ENCODE data around the gene COL6A6. TPM values are rescaled to one million over a fixed set of nuclear protein-coding genes. Genes with fewer than 3 reads are reported as not detected.

COL6A6 gene
- total and polyA plus RNA-seq, 2 donors (not counting 3 experiments of a cell fraction or from before 2014, with no cell fraction given): not detected

DNA sequence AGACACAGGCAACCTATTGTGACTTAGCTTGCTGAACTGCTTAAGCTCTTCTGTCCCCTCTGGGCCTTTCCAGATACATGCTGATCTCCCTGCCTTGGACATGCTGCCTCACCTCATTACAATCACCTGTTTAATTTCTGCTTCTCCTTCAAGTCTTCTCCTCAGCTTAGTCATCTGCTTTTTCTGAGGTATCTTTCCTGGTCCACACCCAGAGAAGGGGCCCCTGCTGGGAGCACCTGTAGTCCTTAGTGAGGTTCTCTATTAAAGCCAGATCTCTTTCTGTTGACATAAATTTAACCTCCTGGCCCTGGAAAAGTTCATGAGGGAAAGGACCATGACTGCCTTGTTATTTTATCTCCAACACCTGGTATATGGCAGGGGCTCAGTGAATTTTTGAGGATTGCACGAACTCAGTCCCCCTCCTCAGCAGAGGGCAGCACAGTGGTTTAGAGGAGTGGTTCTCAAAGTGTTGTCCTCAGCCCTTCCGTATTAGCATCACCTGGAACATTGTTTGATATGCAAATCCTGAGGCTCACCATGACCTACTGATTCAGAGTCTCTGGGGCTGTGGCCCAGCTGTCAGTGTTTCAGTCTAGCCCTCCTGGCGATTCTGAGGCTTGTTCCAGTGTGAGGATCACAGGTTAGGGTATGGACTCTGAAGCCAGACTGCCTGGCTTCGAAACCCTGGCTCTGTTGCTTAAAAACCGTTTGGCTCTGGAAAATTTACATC is 12.7 kb downstream of the COL6A6 start:
- TF ChIP-seq EZH2 (IDR thresholded peaks at IDR 0.05; ENCODE audit: borderline replicate concordance, low read depth, low read length, severe bottlenecking): no peak
- no peak for TF ChIP-seq JUN (IDR thresholded peaks at IDR 0.05; ENCODE audit: borderline replicate concordance, insufficient read depth, insufficient read length, low read depth)
- H3K27me3 ChIP-seq (ENCODE audit: control insufficient read depth in 2 of 2, insufficient read depth in 2 of 2, low read length in 2 of 2): peaks cover 0 to 2% of the 10 kb centered on the region in 2 experiments
- H3K27ac ChIP-seq (ENCODE audit: insufficient read depth, low read depth, low read length): no peak overlapping the region
- H3K79me2 ChIP-seq (ENCODE audit: control insufficient read depth, insufficient read depth, low read length): no peaks in the 10 kb centered on the region
- no peak overlapping the region for H3K9ac ChIP-seq (replicated peaks; ENCODE audit: extremely low read depth, insufficient read depth, low read length)
- no peaks in the 10 kb centered on the region for H3K4me1 ChIP-seq (ENCODE audit: control insufficient read depth, extremely low read depth, insufficient read depth, low read length)
- ChIA-PET POLR2A (no interaction called here), CTCF (interaction anchor here (2.2 kb wide), 1 partner anchor 9 kb away, joined by 9 read pairs; no protein-coding TSS in a partner anchor)
- intact Hi-C loops (cut with micrococcal nuclease): loop anchor here (10.0 kb wide), 1 partner anchor 385 kb away; no protein-coding TSS in a partner anchor
- FAIRE-seq (no peak), DNase-seq (ENCODE audit: low read depth, low spot score) (no peak)
- H3K9me3 ChIP-seq (replicated peaks; ENCODE audit: control insufficient read depth, insufficient read depth, low read length): no peaks in the 10 kb centered on the region
- no peak overlapping the region for H2AFZ ChIP-seq (ENCODE audit: low read depth, low read length)
- no peaks in the 10 kb centered on the region for H3K36me3 ChIP-seq (ENCODE audit: control insufficient read depth in 2 of 2, extremely low read depth in 1 of 2, insufficient read depth in 2 of 2, low read length in 2 of 2)
- H3K9me1 ChIP-seq (replicated peaks; ENCODE audit: control insufficient read depth, extremely low read depth, insufficient read depth, low read length): no peaks in the 10 kb centered on the region
- no peak overlapping the region for H3K4me3 ChIP-seq (replicated peaks in 1 of 3; ENCODE audit: insufficient read depth in 1 of 3, low read depth in 1 of 3, low read length in 3 of 3)
- dilution Hi-C loops (cut with MboI; ENCODE audit: extremely low pct_ligation_motif_present, low sequenced_read_pairs): no loop called here
- no peaks in the 10 kb centered on the region for H4K20me1 ChIP-seq (replicated peaks; ENCODE audit: control insufficient read depth, extremely low read depth, insufficient read depth, low read length)
- H3K4me2 ChIP-seq (ENCODE audit: insufficient read depth, low read length): no peak overlapping the region
- BruUV-seq (replicated peaks): no TSS peak

- H3K79me2 ChIP-seq (ENCODE audit: control insufficient read depth, insufficient read depth, low read length): no peaks in the 10 kb centered on the region
- POLR2A ChIA-PET: no interaction called here
- intact Hi-C loops (cut with micrococcal nuclease): loop anchor here (10.0 kb wide), 1 partner anchor 388 kb away; no protein-coding TSS in a partner anchor
- peaks cover 0 to 2% of the 10 kb centered on the region in 2 experiments for H3K27me3 ChIP-seq (ENCODE audit: control insufficient read depth in 2 of 2, insufficient read depth in 2 of 2, low read length in 2 of 2)
- no TSS peak for BruUV-seq (replicated peaks)
- no peak overlapping the region for H3K4me2 ChIP-seq (ENCODE audit: insufficient read depth, low read length)
- CTCF ChIA-PET: no interaction called here
- no peaks in the 10 kb centered on the region for H3K9me3 ChIP-seq (replicated peaks; ENCODE audit: control insufficient read depth, insufficient read depth, low read length)
- H3K36me3 ChIP-seq (ENCODE audit: control insufficient read depth in 2 of 2, extremely low read depth in 1 of 2, insufficient read depth in 2 of 2, low read length in 2 of 2): no peaks in the 10 kb centered on the region
- no peaks in the 10 kb centered on the region for H3K9me1 ChIP-seq (replicated peaks; ENCODE audit: control insufficient read depth, extremely low read depth, insufficient read depth, low read length)
- no peak overlapping the region for H3K27ac ChIP-seq (ENCODE audit: insufficient read depth, low read depth, low read length)
- H3K4me3 ChIP-seq (replicated peaks in 1 of 3; ENCODE audit: insufficient read depth in 1 of 3, low read depth in 1 of 3, low read length in 3 of 3): no peak overlapping the region
- FAIRE-seq: no peak
- H2AFZ ChIP-seq (ENCODE audit: low read depth, low read length): no peak overlapping the region
- no peaks in the 10 kb centered on the region for H4K20me1 ChIP-seq (replicated peaks; ENCODE audit: control insufficient read depth, extremely low read depth, insufficient read depth, low read length)
- TF ChIP-seq POLR2A (IDR thresholded peaks at IDR 0.05; ENCODE audit: low read depth, low read length): no peak
- TF ChIP-seq, protein P1, sequence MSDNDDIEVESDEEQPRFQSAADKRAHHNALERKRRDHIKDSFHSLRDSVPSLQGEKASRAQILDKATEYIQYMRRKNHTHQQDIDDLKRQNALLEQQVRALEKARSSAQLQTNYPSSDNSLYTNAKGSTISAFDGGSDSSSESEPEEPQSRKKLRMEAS (IDR thresholded peaks at IDR 0.05; ENCODE audit: insufficient read depth, insufficient read length): no peak
- TF ChIP-seq JUN (IDR thresholded peaks at IDR 0.05; ENCODE audit: borderline replicate concordance, insufficient read depth, insufficient read length, low read depth): no peak
- TF ChIP-seq POLR2AphosphoS5 (IDR thresholded peaks at IDR 0.05; ENCODE audit: insufficient read depth, low read depth, low read length): no peak
- no peak for TF ChIP-seq EZH2 (IDR thresholded peaks at IDR 0.05; ENCODE audit: borderline replicate concordance, low read depth, low read length, severe bottlenecking)
- no peak for TF ChIP-seq FOS (IDR thresholded peaks at IDR 0.05; ENCODE audit: borderline replicate concordance, insufficient read depth, low read length)
- no peak for TF ChIP-seq MYC (IDR thresholded peaks at IDR 0.05; ENCODE audit: low read depth, low read length)
- TF ChIP-seq GATA2 (IDR thresholded peaks at IDR 0.05; ENCODE audit: insufficient read depth, insufficient read length, low read depth, low read length): no peak
- TF ChIP-seq CTCF (IDR thresholded peaks at IDR 0.05; ENCODE audit: extremely low read depth in 1 of 2, insufficient read depth in 1 of 2, low read depth in 1 of 2, low read length in 2 of 2): no peak
- DNase-seq (ENCODE audit: low read depth, low spot score): no peak
- no peaks in the 10 kb centered on the region for H3K4me1 ChIP-seq (ENCODE audit: control insufficient read depth, extremely low read depth, insufficient read depth, low read length)
- dilution Hi-C loops (cut with MboI; ENCODE audit: extremely low pct_ligation_motif_present, low sequenced_read_pairs): no loop called here
- H3K9ac ChIP-seq (replicated peaks; ENCODE audit: extremely low read depth, insufficient read depth, low read length): no peak overlapping the region
These were observed 16.3 kb downstream of the COL6A6 start for GRCh38 chr3:130533247-130533646.

Data from endothelial cell of umbilical vein (primary cell).